ENCODE results near the gene SOWAHA. TPM values are rescaled to one million over a fixed set of nuclear protein-coding genes. Genes with fewer than 3 reads are reported as not detected.

SOWAHA gene
- not detected for total RNA-seq

- no peak for TF ChIP-seq CTCF (IDR thresholded peaks at IDR 0.05)
- H3K36me3 ChIP-seq = no peaks in the 10 kb centered on the region
- H3K4me1 ChIP-seq = peaks cover 7 to 8% of the 10 kb centered on the region in 2 donors
- peak within 1 kb of the TSS in 1 of 2 donors; percentile 28 for H3K27ac ChIP-seq
- no peaks in the 10 kb centered on the region for H3K9me3 ChIP-seq
- DNase-seq (ENCODE audit: low spot score in 2 of 2) = peak in 1 of 2 donors; percentile 63
- H3K27me3 ChIP-seq = peaks cover 5% of the 10 kb centered on the region
- H3K4me3 ChIP-seq = peak within 1 kb of the TSS; percentile 53 to 62
- intact Hi-C loops (cut with DNase I) = loop anchor here (5.0 kb wide), 1 partner anchor 36 kb away; the partner anchor contains the start of gene SEPTIN8
Measured at GRCh38 chr5:132812781-132813598, at the start of gene SOWAHA. Gene SOWAHA, plus strand, starts transcription at chr5:132813302. Its CDS starts 320 bp downstream, at chr5:132813622.

- H3K36me3 ChIP-seq = peaks cover 61 to 62% of the 10 kb centered on the region in 2 donors
- H3K27ac ChIP-seq = no peak overlapping the region
- peaks cover 17% of the 10 kb centered on the region in 2 donors for H3K4me1 ChIP-seq
- no peaks in the 10 kb centered on the region for H3K27me3 ChIP-seq
- DNase-seq (ENCODE audit: low spot score in 2 of 2) = peak in 1 of 2 donors; percentile 51
- intact Hi-C loops (cut with DNase I) = no loop called here
- no peak for TF ChIP-seq CTCF (IDR thresholded peaks at IDR 0.05)
- no peaks in the 10 kb centered on the region for H3K9me3 ChIP-seq
- no peak overlapping the region for H3K4me3 ChIP-seq
Measured at GRCh38 chr5:132764051-132764450, 49.1 kb upstream of the SOWAHA start.

GRCh38 chr5:132764671-132765238, 48.3 kb upstream of the SOWAHA start:
- peak overlapping the region in 1 of 2 donors; percentile 30 for H3K27ac ChIP-seq
- no peak for TF ChIP-seq CTCF (IDR thresholded peaks at IDR 0.05)
- no peak overlapping the region for H3K4me3 ChIP-seq
- peak in 1 of 2 donors; percentile 30 for DNase-seq (ENCODE audit: low spot score in 2 of 2)
- H3K36me3 ChIP-seq = peaks cover 54 to 55% of the 10 kb centered on the region in 2 donors
- no peaks in the 10 kb centered on the region for H3K27me3 ChIP-seq
- intact Hi-C loops (cut with DNase I) = no loop called here
- H3K9me3 ChIP-seq = no peaks in the 10 kb centered on the region
- H3K4me1 ChIP-seq = peaks cover 21% of the 10 kb centered on the region in 2 donors

GRCh38 chr5:132765311-132766019, 47.6 kb upstream of the SOWAHA start:
- TF ChIP-seq CTCF (IDR thresholded peaks at IDR 0.05) = no peak
- no peak for DNase-seq (ENCODE audit: low spot score in 2 of 2)
- Histone ChIP-seq H3K36me3 (peaks cover 47 to 48% of the 10 kb centered on the region in 2 donors), H3K27ac (peak overlapping the region; percentile 30 to 43), H3K9me3 (no peaks in the 10 kb centered on the region), H3K27me3 (no peaks in the 10 kb centered on the region), H3K4me3 (no peak overlapping the region), H3K4me1 (peaks cover 24% of the 10 kb centered on the region in 2 donors)
- intact Hi-C loops (cut with DNase I) = no loop called here

- no peak for DNase-seq (ENCODE audit: low spot score in 2 of 2)
- TF ChIP-seq CTCF (IDR thresholded peaks at IDR 0.05) = no peak
- H3K27ac ChIP-seq = peak overlapping the region; percentile 30 to 43
- peaks cover 28 to 32% of the 10 kb centered on the region in 2 donors for H3K4me1 ChIP-seq
- intact Hi-C loops (cut with DNase I) = no loop called here
- H3K4me3 ChIP-seq = no peak overlapping the region
- H3K9me3 ChIP-seq = no peaks in the 10 kb centered on the region
- H3K36me3 ChIP-seq = peaks cover 40 to 41% of the 10 kb centered on the region in 2 donors
- H3K27me3 ChIP-seq = no peaks in the 10 kb centered on the region
Measured at GRCh38 chr5:132766020-132766805, 46.9 kb upstream of the SOWAHA start.

All from ascending aorta (tissue), 2 donors.